Cardiac fibroblast (primary cell): ENCODE measurements around the gene MAN1A1.

Experiments used
- DNase-seq, 2 donors: peaks; one replicate each; pipeline versions ENCODE4 v3.0.0 to v3.0.0-alpha.2; 2010; ENCODE audit warnings: low read depth in 2 of 2
- H3K4me3 ChIP-seq, 2 donors: replicated peaks in 1 of 2; 1 replicate in 1 of 2; 2 replicates in 1 of 2; pipeline ENCODE4 v1.5.1; 2011; ENCODE audit warnings: low read depth in 2 of 2, low read length in 2 of 2, mild to moderate bottlenecking in 2 of 2, moderate library complexity in 1 of 2
- CTCF ChIP-seq: IDR thresholded peaks from one replicate; pipeline ENCODE4 v1.5.1; 2011; ENCODE audit warnings: low read depth, mild to moderate bottlenecking, low read length, inconsistent platforms

Gene MAN1A1

DNA sequence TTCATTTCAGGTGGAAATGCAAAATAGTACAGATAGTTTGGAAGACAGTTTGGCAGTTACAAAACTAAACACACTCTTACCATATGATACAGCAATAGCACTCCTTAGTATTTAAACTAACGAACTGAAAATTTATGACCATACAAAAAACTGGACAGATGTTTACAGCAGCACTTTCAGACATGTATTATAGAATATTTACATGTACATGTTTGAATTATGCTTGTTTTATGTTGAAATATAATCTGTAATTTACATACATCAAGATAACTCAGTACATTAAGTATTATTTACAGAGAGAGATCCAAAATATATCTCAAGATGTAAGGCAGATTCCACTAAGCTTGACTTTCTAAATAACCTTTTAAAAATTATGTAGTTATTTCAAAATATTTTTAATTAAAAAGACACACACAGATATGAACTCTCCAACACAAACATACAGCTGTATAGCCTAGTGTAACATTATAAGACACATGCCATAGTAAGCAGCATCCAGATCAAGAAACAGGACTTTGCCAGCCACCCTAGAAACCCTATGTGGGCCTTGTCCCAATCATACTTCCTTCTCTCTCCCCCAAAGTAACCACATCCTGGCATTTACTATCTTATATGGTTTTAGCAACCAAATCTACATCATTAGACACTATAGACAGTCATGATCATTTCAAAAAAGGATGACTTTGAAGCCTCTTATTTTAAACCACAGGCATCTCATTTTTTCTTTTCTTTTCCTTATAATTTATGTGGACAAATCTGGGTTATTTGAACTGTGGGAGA is 82.2 kb downstream of the MAN1A1 start:
- DNase-seq = no peak
- TF ChIP-seq CTCF = no peak
- H3K4me3 ChIP-seq = no peak overlapping the region

DNA sequence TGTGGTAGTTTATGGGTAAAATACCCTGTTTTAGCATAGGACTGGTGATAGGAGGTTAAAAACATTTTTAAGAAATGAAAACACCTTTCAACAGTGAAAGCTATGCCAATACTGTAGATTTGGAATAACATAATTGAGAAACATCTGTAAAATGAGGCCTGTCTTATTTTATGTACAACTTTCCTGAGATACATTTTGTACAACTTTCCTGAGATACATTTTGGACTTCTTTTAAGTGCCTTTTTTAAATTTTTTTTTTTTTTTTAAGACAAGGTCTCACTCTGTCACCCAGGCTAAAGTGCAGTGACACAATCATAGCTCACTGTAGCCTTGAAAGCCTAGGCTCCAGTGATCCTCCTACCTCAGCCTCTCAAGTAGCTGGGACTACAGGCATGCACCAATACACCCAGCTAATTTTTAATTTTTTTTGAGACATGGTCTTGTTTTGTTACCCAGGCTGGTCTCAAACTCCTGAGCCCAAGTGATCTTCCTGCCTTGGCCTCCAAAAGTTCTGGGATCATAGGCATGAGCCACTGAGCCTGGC is 84.6 kb downstream of the MAN1A1 start:
- DNase-seq = no peak
- no peak overlapping the region for H3K4me3 ChIP-seq
- no peak for TF ChIP-seq CTCF

GRCh38 chr6:119262612-119263011 is 86.9 kb downstream of the MAN1A1 start:
- H3K4me3 ChIP-seq = no peak overlapping the region
- TF ChIP-seq CTCF = no peak
- no peak for DNase-seq

DNA sequence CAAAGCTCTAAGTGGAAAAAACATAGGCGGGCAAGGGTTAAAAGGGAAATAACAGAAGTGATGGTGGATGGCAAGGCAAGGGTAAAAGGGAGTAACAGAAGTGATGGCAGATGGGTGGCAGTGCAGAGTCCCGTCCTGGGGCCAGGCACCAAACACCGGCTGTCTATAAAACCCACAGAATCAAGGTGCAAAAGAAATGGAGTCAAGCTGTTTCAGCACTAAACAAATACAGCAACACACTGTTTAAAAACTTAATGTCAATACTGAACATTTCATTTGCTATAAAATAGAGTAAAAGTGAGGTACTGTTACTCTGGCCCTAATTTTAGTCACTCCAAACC is 87.6 kb downstream of the MAN1A1 start:
- H3K4me3 ChIP-seq = no peak overlapping the region
- TF ChIP-seq CTCF = no peak
- DNase-seq = no peak

GRCh38 chr6:119259027-119259426 is 90.5 kb downstream of the MAN1A1 start:
- no peak overlapping the region for H3K4me3 ChIP-seq
- TF ChIP-seq CTCF = no peak
- no peak for DNase-seq

- no peak for TF ChIP-seq CTCF
- DNase-seq = no peak
- no peak overlapping the region for H3K4me3 ChIP-seq
Measured at GRCh38 chr6:119257726-119258125, 91.8 kb downstream of the MAN1A1 start.

DNA sequence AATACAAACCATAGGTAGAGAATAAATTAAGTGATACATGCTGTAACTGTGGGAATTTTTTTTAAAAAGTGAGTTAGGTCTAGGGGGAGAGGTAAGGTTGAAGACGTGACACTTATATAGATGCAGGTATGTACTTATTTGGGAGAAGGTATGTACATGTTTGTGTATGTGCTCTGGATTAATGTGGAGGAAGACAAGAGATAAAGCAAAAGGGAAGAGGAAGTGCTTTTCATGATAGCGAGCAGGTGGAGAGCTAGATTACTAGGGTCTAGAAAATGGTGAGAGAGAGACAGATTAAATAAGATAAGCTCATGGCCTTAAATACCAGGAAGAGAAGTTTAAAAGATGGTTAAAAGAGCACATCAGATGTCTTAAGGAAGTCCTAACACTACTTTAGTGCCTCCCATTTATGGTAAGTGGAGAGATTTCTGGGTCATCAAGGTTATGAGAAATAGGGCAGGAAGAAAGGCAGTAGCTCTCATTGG is 92.5 kb downstream of the MAN1A1 start:
- H3K4me3 ChIP-seq = no peak overlapping the region
- TF ChIP-seq CTCF = no peak
- no peak for DNase-seq
